HG03066 (cell line): ENCODE measurements around the gene CDC45.

Experiments
- ATAC-seq: cut with Tn5 transposase; IDR thresholded peaks from one replicate; pipeline ENCODE4 v1.9.1; 2021; ENCODE audit warnings: low read depth; ENCODE audit not compliant: unreplicated experiment

CDC45 gene

GRCh38 chr22:19492504-19493174 is 12.9 kb downstream of the CDC45 start:
- no peak for ATAC-seq

- ATAC-seq = no peak
These were observed 14.4 kb downstream of the CDC45 start for GRCh38 chr22:19494001-19494560.

GRCh38 chr22:19494676-19495173 is 15.0 kb downstream of the CDC45 start:
- ATAC-seq = no peak

- no peak for ATAC-seq
These were observed 16.0 kb downstream of the CDC45 start for GRCh38 chr22:19495562-19496323.

- ATAC-seq = no peak
These were observed 16.6 kb downstream of the CDC45 start for GRCh38 chr22:19496324-19496630.

- no peak for ATAC-seq
These were observed 17.5 kb downstream of the CDC45 start for GRCh38 chr22:19497245-19497644.

- ATAC-seq = no peak
These were observed 18.6 kb downstream of the CDC45 start for GRCh38 chr22:19498154-19498865.

- no peak for ATAC-seq
These were observed 19.1 kb downstream of the CDC45 start for GRCh38 chr22:19498866-19499190.

GRCh38 chr22:19499236-19499879 is 19.6 kb downstream of the CDC45 start:
- no peak for ATAC-seq

- ATAC-seq = no peak
These were observed 20.1 kb downstream of the CDC45 start for GRCh38 chr22:19499880-19500242.

GRCh38 chr22:19501897-19502447 is 22.3 kb downstream of the CDC45 start:
- no peak for ATAC-seq

GRCh38 chr22:19503367-19503766 is 23.6 kb downstream of the CDC45 start:
- ATAC-seq = no peak

- no peak for ATAC-seq
These were observed 24.1 kb downstream of the CDC45 start for GRCh38 chr22:19503869-19504268.

GRCh38 chr22:19504900-19505734 is 25.4 kb downstream of the CDC45 start:
- no peak for ATAC-seq

GRCh38 chr22:19505735-19506126 is 26.0 kb downstream of the CDC45 start:
- no peak for ATAC-seq

- no peak for ATAC-seq
These were observed 26.5 kb downstream of the CDC45 start for GRCh38 chr22:19506212-19506611.

GRCh38 chr22:19507534-19507861 is 27.8 kb downstream of the CDC45 start:
- ATAC-seq = no peak

- no peak for ATAC-seq
These were observed 28.5 kb downstream of the CDC45 start for GRCh38 chr22:19508024-19508776.

GRCh38 chr22:19509191-19509590 is 29.5 kb downstream of the CDC45 start:
- no peak for ATAC-seq
